ENCODE results near the gene LYRM7. TPM values are rescaled to one million over a fixed set of nuclear protein-coding genes. Genes with fewer than 3 reads are reported as not detected.

Gene LYRM7
- total and polyA plus RNA-seq, 2 donors (not counting 1 experiment from before 2014, with no cell fraction given): 4.8 to 6.9 TPM

GRCh38 chr5:131139321-131139720, 31.4 kb upstream of the LYRM7 start:
- H3K4me2 ChIP-seq (ENCODE audit: extremely low read depth, insufficient read depth, low read length): no peak overlapping the region
- no peak overlapping the region for H3K27ac ChIP-seq (ENCODE audit: insufficient read depth, low read length)
- no peaks in the 10 kb centered on the region for H4K20me1 ChIP-seq (ENCODE audit: control insufficient read depth, extremely low read depth, insufficient read depth, low read length)
- TF ChIP-seq EZH2 (IDR thresholded peaks at IDR 0.05; ENCODE audit: low read length, missing control alignments): no peak
- TF ChIP-seq CTCF (conservative IDR thresholded peaks at IDR 0.05 in 1 of 2, IDR thresholded peaks at IDR 0.05 in 1 of 2; ENCODE audit: low read depth in 1 of 2, low read length in 2 of 2): no peak
- no peaks in the 10 kb centered on the region for H3K36me3 ChIP-seq (ENCODE audit: control insufficient read depth, insufficient read depth, low read length)
- H3K9ac ChIP-seq (ENCODE audit: insufficient read depth, low read length): no peak overlapping the region
- no peak overlapping the region for H2AFZ ChIP-seq (ENCODE audit: low read length)
- H3K9me3 ChIP-seq (ENCODE audit: control insufficient read depth, insufficient read depth, low read depth, low read length): no peaks in the 10 kb centered on the region
- no peak overlapping the region for H3K4me3 ChIP-seq (replicated peaks in 1 of 4; ENCODE audit: control extremely low read depth in 1 of 4, insufficient read depth in 1 of 4, low read depth in 3 of 4, low read length in 4 of 4)
- H3K79me2 ChIP-seq (ENCODE audit: control insufficient read depth, insufficient read depth, low read length): no peaks in the 10 kb centered on the region
- H3K4me1 ChIP-seq (ENCODE audit: control insufficient read depth, extremely low read depth, insufficient read depth, low read length): no peaks in the 10 kb centered on the region
- no peaks in the 10 kb centered on the region for H3K27me3 ChIP-seq (ENCODE audit: control insufficient read depth, insufficient read depth, low read length)
- DNase-seq (ENCODE audit: low read depth in 2 of 2): no peak

DNA sequence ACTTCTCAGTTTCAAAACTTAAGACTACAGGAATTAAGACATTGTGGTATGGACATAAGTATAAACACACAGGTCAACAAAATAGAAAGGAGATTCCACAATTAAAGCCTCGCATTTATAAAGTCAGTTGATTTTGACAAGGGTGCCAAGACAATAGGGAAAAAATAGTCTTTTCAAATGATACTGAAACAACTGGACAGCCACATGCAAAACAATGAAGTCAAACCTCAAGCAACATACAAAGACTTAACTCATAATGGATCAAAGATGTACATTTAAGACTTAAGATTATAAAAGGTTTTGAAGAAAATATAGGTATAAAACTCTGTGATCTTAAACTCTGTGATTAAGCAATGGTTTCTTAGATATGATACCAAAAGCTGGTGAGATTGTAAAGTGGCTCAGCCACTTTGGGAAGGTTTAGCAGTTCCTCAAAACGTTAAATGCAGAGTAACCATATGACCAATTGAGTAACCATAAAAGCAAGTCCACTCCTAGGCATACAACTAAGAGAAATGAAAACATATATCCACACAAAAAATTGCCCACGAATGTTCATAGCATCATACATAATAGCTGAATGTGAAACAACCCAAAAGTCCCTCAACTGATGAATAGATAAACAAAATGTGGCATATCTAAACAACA, 27.6 kb upstream of the LYRM7 start:
- H4K20me1 ChIP-seq (ENCODE audit: control insufficient read depth, extremely low read depth, insufficient read depth, low read length): no peaks in the 10 kb centered on the region
- TF ChIP-seq CTCF (conservative IDR thresholded peaks at IDR 0.05 in 1 of 2, IDR thresholded peaks at IDR 0.05 in 1 of 2; ENCODE audit: low read depth in 1 of 2, low read length in 2 of 2): no peak
- no peak for TF ChIP-seq EZH2 (IDR thresholded peaks at IDR 0.05; ENCODE audit: low read length, missing control alignments)
- no peaks in the 10 kb centered on the region for H3K27me3 ChIP-seq (ENCODE audit: control insufficient read depth, insufficient read depth, low read length)

GRCh38 chr5:131147258-131147657, 23.5 kb upstream of the LYRM7 start:
- TF ChIP-seq EZH2 (IDR thresholded peaks at IDR 0.05; ENCODE audit: low read length, missing control alignments) (no peak), CTCF (conservative IDR thresholded peaks at IDR 0.05 in 1 of 2, IDR thresholded peaks at IDR 0.05 in 1 of 2; ENCODE audit: low read depth in 1 of 2, low read length in 2 of 2) (no peak)
- H3K4me2 ChIP-seq (ENCODE audit: extremely low read depth, insufficient read depth, low read length): no peak overlapping the region
- peak in 1 of 2 donors; percentile 3 for DNase-seq (ENCODE audit: low read depth in 2 of 2)
- H4K20me1 ChIP-seq (ENCODE audit: control insufficient read depth, extremely low read depth, insufficient read depth, low read length): no peaks in the 10 kb centered on the region
- no peaks in the 10 kb centered on the region for H3K9me3 ChIP-seq (ENCODE audit: control insufficient read depth, insufficient read depth, low read depth, low read length)
- no peak overlapping the region for H3K4me3 ChIP-seq (replicated peaks in 1 of 4; ENCODE audit: control extremely low read depth in 1 of 4, insufficient read depth in 1 of 4, low read depth in 3 of 4, low read length in 4 of 4)
- H3K4me1 ChIP-seq (ENCODE audit: control insufficient read depth, extremely low read depth, insufficient read depth, low read length): no peaks in the 10 kb centered on the region
- no peak overlapping the region for H3K9ac ChIP-seq (ENCODE audit: insufficient read depth, low read length)
- no peak overlapping the region for H2AFZ ChIP-seq (ENCODE audit: low read length)
- no peak overlapping the region for H3K27ac ChIP-seq (ENCODE audit: insufficient read depth, low read length)
- H3K27me3 ChIP-seq (ENCODE audit: control insufficient read depth, insufficient read depth, low read length): no peaks in the 10 kb centered on the region
- no peaks in the 10 kb centered on the region for H3K79me2 ChIP-seq (ENCODE audit: control insufficient read depth, insufficient read depth, low read length)
- H3K36me3 ChIP-seq (ENCODE audit: control insufficient read depth, insufficient read depth, low read length): no peaks in the 10 kb centered on the region

More for the DNA sequence above, 27.6 kb upstream of the LYRM7 start:
- H3K4me3 ChIP-seq (replicated peaks in 1 of 4; ENCODE audit: control extremely low read depth in 1 of 4, insufficient read depth in 1 of 4, low read depth in 3 of 4, low read length in 4 of 4): no peak overlapping the region
- H3K4me2 ChIP-seq (ENCODE audit: extremely low read depth, insufficient read depth, low read length): no peak overlapping the region
- DNase-seq (ENCODE audit: low read depth in 2 of 2): no peak
- no peak overlapping the region for H3K27ac ChIP-seq (ENCODE audit: insufficient read depth, low read length)
- no peaks in the 10 kb centered on the region for H3K4me1 ChIP-seq (ENCODE audit: control insufficient read depth, extremely low read depth, insufficient read depth, low read length)
- no peaks in the 10 kb centered on the region for H3K36me3 ChIP-seq (ENCODE audit: control insufficient read depth, insufficient read depth, low read length)
- H2AFZ ChIP-seq (ENCODE audit: low read length): no peak overlapping the region
- H3K9me3 ChIP-seq (ENCODE audit: control insufficient read depth, insufficient read depth, low read depth, low read length): no peaks in the 10 kb centered on the region
- H3K9ac ChIP-seq (ENCODE audit: insufficient read depth, low read length): no peak overlapping the region
- H3K79me2 ChIP-seq (ENCODE audit: control insufficient read depth, insufficient read depth, low read length): no peaks in the 10 kb centered on the region
